ENCODE results near the gene UGT1A3.

The UGT1A3 gene

GRCh38 chr2:233818639-233819621, 90.1 kb downstream of the UGT1A3 start:
- Histone ChIP-seq H4K20me1 (ENCODE audit: insufficient read depth) (no peaks in the 10 kb centered on the region), H3K27ac (no peak overlapping the region), H3K9ac (no peak overlapping the region), H3K36me3 (ENCODE audit: insufficient read depth) (no peaks in the 10 kb centered on the region), H3K4me3 (IDR thresholded peaks at IDR 0.05; ENCODE audit: insufficient read depth, low read depth, low read length) (no peak overlapping the region), H3K4me2 (no peak overlapping the region), H3K27me3 (ENCODE audit: insufficient read depth, low read depth) (no peaks in the 10 kb centered on the region), H2AFZ (ENCODE audit: low read depth) (no peak overlapping the region), H3K79me2 (ENCODE audit: insufficient read depth, low read depth) (no peaks in the 10 kb centered on the region), H3K4me1 (ENCODE audit: low read depth, poor library complexity, severe bottlenecking) (no peaks in the 10 kb centered on the region)
- TF ChIP-seq CTCF (conservative IDR thresholded peaks at IDR 0.05; ENCODE audit: low read depth, low read length), result no peak

- Histone ChIP-seq H3K36me3 (ENCODE audit: insufficient read depth) (no peaks in the 10 kb centered on the region), H3K27ac (no peak overlapping the region), H3K4me1 (ENCODE audit: low read depth, poor library complexity, severe bottlenecking) (no peaks in the 10 kb centered on the region), H3K79me2 (ENCODE audit: insufficient read depth, low read depth) (no peaks in the 10 kb centered on the region), H3K4me2 (no peak overlapping the region), H3K27me3 (ENCODE audit: insufficient read depth, low read depth) (no peaks in the 10 kb centered on the region), H3K9ac (no peak overlapping the region), H3K4me3 (IDR thresholded peaks at IDR 0.05; ENCODE audit: insufficient read depth, low read depth, low read length) (no peak overlapping the region), H4K20me1 (ENCODE audit: insufficient read depth) (no peaks in the 10 kb centered on the region), H2AFZ (ENCODE audit: low read depth) (no peak overlapping the region)
- no peak for TF ChIP-seq CTCF (conservative IDR thresholded peaks at IDR 0.05; ENCODE audit: low read depth, low read length)
Measured at GRCh38 chr2:233819884-233820773, 91.3 kb downstream of the UGT1A3 start.

GRCh38 chr2:233820774-233821105, 91.9 kb downstream of the UGT1A3 start:
- Histone ChIP-seq H4K20me1 (ENCODE audit: insufficient read depth) (no peaks in the 10 kb centered on the region), H3K27me3 (ENCODE audit: insufficient read depth, low read depth) (no peaks in the 10 kb centered on the region), H3K27ac (no peak overlapping the region), H3K4me3 (IDR thresholded peaks at IDR 0.05; ENCODE audit: insufficient read depth, low read depth, low read length) (no peak overlapping the region), H3K36me3 (ENCODE audit: insufficient read depth) (no peaks in the 10 kb centered on the region), H3K4me1 (ENCODE audit: low read depth, poor library complexity, severe bottlenecking) (no peaks in the 10 kb centered on the region), H3K4me2 (no peak overlapping the region), H3K79me2 (ENCODE audit: insufficient read depth, low read depth) (no peaks in the 10 kb centered on the region), H3K9ac (no peak overlapping the region), H2AFZ (ENCODE audit: low read depth) (no peak overlapping the region)
- no peak for TF ChIP-seq CTCF (conservative IDR thresholded peaks at IDR 0.05; ENCODE audit: low read depth, low read length)

- Histone ChIP-seq H3K4me3 (IDR thresholded peaks at IDR 0.05; ENCODE audit: insufficient read depth, low read depth, low read length) (no peak overlapping the region), H3K36me3 (ENCODE audit: insufficient read depth) (no peaks in the 10 kb centered on the region), H3K27me3 (ENCODE audit: insufficient read depth, low read depth) (no peaks in the 10 kb centered on the region), H3K4me1 (ENCODE audit: low read depth, poor library complexity, severe bottlenecking) (no peaks in the 10 kb centered on the region), H3K27ac (no peak overlapping the region), H3K4me2 (no peak overlapping the region), H2AFZ (ENCODE audit: low read depth) (no peak overlapping the region), H3K9ac (no peak overlapping the region), H4K20me1 (ENCODE audit: insufficient read depth) (no peaks in the 10 kb centered on the region), H3K79me2 (ENCODE audit: insufficient read depth, low read depth) (no peaks in the 10 kb centered on the region)
- no peak for TF ChIP-seq CTCF (conservative IDR thresholded peaks at IDR 0.05; ENCODE audit: low read depth, low read length)
Measured at GRCh38 chr2:233821196-233821595, 92.4 kb downstream of the UGT1A3 start.

Data from KMS-11 (cell line).